Karpas-422 (cell line): ENCODE measurements around the gene MAMDC2. TPM values are rescaled to one million over a fixed set of nuclear protein-coding genes. Genes with fewer than 3 reads are reported as not detected.

Source experiments
- DNase-seq: peaks from one replicate; pipeline ENCODE4 v3.0.0-alpha.2; 2015
- H2AFZ ChIP-seq: fragments of 200-600 bp; sonication (generic); 2 replicates; pipeline ENCODE4 v1.6.1; 2014; ENCODE audit warnings: antibody characterized with exemption, low read length, mixed read lengths
- H3K27ac ChIP-seq: fragments of 200-600 bp; sonication (generic); 2 replicates; pipeline ENCODE4 v1.5.1; 2014; ENCODE audit warnings: mild to moderate bottlenecking, low read length, moderate library complexity
- H3K27me3 ChIP-seq: fragments of 200-600 bp; sonication (generic); 2 replicates; pipeline ENCODE4 v1.6.1; 2014; ENCODE audit warnings: low read length, mixed read lengths
- H3K36me3 ChIP-seq: fragments of 200-600 bp; sonication (generic); 2 replicates; pipeline ENCODE4 v1.6.1; 2014; ENCODE audit warnings: low read length, mixed read lengths; ENCODE audit not compliant: insufficient read depth
- H3K4me1 ChIP-seq: fragments of 200-600 bp; sonication (generic); 2 replicates; pipeline ENCODE4 v1.6.1; 2014; ENCODE audit warnings: mild to moderate bottlenecking, low read length, mixed read lengths
- H3K4me2 ChIP-seq: fragments of 200-600 bp; sonication (generic); 2 replicates; pipeline ENCODE4 v1.6.1; 2014; ENCODE audit warnings: low read length, low read depth, mild to moderate bottlenecking; ENCODE audit not compliant: poor library complexity, severe bottlenecking
- H3K4me3 ChIP-seq: fragments of 200-600 bp; sonication (generic); 2 replicates; pipeline ENCODE4 v1.5.1; 2014; ENCODE audit warnings: mild to moderate bottlenecking, antibody characterized with exemption, low read length, mixed read lengths
- H3K79me2 ChIP-seq: fragments of 200-600 bp; sonication (generic); 2 replicates; pipeline ENCODE4 v1.6.1; 2014; ENCODE audit warnings: mild to moderate bottlenecking, low read length, mixed read lengths
- H3K9ac ChIP-seq: fragments of 200-600 bp; sonication (generic); 2 replicates; pipeline ENCODE4 v1.6.0; 2014; ENCODE audit warnings: low read length
- H3K9me2 ChIP-seq: fragments of 200-600 bp; sonication (generic), shearing (Covaris generic); replicated peaks from 2 replicates; pipeline ENCODE4 v1.6.0; 2014; ENCODE audit warnings: mild to moderate bottlenecking, low read length, moderate library complexity; ENCODE audit not compliant: insufficient read depth
- H3K9me3 ChIP-seq: fragments of 300-700, 200-600 bp; sonication (generic); 2 replicates; pipeline ENCODE4 v1.6.1; 2014; ENCODE audit warnings: low read length, mixed read lengths
- H4K20me1 ChIP-seq: fragments of 200-600 bp; sonication (generic); 2 replicates; pipeline ENCODE4 v1.6.1; 2014; ENCODE audit warnings: mild to moderate bottlenecking, antibody characterized with exemption, low read length, low read depth; ENCODE audit not compliant: insufficient read depth
- total RNA-seq: library from RNA; depleted of rRNA; stranded (reverse); fragments of >200 nt; shearing (Covaris generic); gene quantifications from 2 replicates; pipeline ENCODE4 v1.2.3, GENCODE V29; 2014; ENCODE audit warnings: low replicate concordance

MAMDC2 gene
- total RNA-seq, 1 experiment from 2014 or later: not detected

DNA sequence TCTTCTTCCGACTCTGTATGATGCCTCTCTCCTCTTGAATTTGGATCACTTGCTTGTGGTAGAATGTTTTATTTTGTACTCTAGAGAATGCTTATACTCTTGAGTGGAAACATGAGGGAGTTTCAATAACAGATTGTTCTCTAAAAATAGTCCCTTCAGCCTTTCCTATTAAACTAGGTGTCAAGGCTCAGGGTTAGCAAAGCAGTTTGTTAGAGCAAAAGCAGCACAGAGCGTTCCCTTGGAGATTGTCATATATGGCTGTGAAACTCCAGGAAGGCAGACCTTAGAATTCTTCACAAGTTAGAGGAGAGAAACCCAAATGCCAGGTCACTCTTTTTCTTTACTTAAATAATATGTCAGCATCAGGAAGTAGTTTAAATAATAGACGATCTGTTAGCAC lies 33.0 kb downstream of the MAMDC2 start:
- Histone ChIP-seq H3K9ac (no peak overlapping the region), H3K27me3 (no peaks in the 10 kb centered on the region), H3K9me2 (no peaks in the 10 kb centered on the region), H3K9me3 (no peaks in the 10 kb centered on the region), H2AFZ (no peak overlapping the region), H3K79me2 (no peaks in the 10 kb centered on the region), H3K4me3 (no peak overlapping the region), H3K36me3 (no peaks in the 10 kb centered on the region), H3K27ac (no peak overlapping the region), H3K4me2 (no peak overlapping the region), H4K20me1 (no peaks in the 10 kb centered on the region), H3K4me1 (no peaks in the 10 kb centered on the region)
- DNase-seq: no peak

DNA sequence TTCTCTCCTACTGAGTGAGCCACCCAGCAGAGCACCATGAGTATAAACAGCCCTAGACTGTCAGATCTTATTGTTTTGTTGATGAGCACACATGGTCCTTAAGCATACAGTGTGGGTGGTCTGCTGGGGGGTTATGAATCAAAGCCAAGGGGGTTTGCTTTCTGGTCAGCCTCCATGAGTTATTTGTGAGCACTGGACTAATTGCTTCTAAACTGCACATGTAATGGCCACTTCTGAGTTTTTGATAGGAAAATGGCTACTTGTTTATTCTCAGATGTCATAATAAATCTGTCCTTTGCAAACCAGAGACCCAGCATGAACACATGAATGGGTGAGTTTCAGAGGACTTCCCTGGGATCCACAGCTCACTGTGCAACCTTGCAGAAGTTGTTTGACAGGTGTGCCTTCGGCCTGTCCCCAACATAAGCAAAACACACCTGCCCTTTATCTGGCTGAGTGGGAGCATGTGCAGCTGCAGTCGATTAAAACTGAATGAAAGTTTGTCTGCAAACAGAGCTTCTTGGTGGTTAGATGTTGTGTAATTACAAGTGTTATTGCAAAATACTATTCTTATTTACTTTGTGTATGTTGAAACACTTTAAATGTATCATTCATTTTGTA lies 35.9 kb downstream of the MAMDC2 start:
- H2AFZ ChIP-seq: no peak overlapping the region
- no peak for DNase-seq
- H3K9me3 ChIP-seq: no peaks in the 10 kb centered on the region
- no peak overlapping the region for H3K9ac ChIP-seq
- H3K4me2 ChIP-seq: no peak overlapping the region
- no peaks in the 10 kb centered on the region for H3K9me2 ChIP-seq
- no peak overlapping the region for H3K27ac ChIP-seq
- no peak overlapping the region for H3K4me3 ChIP-seq
- no peaks in the 10 kb centered on the region for H4K20me1 ChIP-seq
- H3K36me3 ChIP-seq: no peaks in the 10 kb centered on the region
- H3K27me3 ChIP-seq: no peaks in the 10 kb centered on the region
- H3K79me2 ChIP-seq: no peaks in the 10 kb centered on the region
- no peaks in the 10 kb centered on the region for H3K4me1 ChIP-seq

DNA sequence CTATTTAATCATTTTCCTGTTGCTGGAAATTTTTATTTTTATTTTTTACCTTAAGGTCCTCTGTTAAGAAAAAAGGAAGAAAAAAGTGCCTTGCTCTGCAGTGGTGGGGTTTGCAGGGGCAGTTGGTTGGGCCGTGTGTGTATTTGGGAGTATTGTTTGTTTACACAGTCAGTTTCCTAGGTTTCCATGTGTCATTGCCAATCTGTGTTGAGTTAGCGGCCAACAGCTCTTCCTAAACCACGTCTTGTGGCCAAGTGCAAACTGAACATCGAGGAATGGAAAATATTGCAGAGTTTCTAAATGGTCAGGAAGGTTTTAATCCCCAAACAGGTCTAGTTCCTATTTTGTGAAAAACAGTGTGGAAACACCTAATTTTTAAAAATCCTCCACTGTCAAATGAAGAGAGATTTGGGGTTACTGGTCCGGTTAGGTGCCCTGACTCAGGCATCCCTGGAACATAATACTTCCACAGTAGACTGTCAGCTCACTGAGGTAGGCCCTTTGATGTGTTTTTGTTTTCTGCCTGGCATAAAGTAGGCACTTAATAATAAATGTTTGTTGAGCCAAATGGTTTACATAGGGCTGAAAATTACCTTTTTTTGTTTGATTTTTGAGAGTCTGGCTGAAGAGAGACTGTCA lies 37.0 kb downstream of the MAMDC2 start:
- H3K4me3 ChIP-seq: no peak overlapping the region
- H3K4me1 ChIP-seq: no peaks in the 10 kb centered on the region
- no peak overlapping the region for H3K9ac ChIP-seq
- H3K79me2 ChIP-seq: no peaks in the 10 kb centered on the region
- H3K36me3 ChIP-seq: no peaks in the 10 kb centered on the region
- H3K9me3 ChIP-seq: no peaks in the 10 kb centered on the region
- DNase-seq: peak; percentile 23
- H3K9me2 ChIP-seq: no peaks in the 10 kb centered on the region
- no peak overlapping the region for H3K4me2 ChIP-seq
- no peaks in the 10 kb centered on the region for H3K27me3 ChIP-seq
- H4K20me1 ChIP-seq: no peaks in the 10 kb centered on the region
- H2AFZ ChIP-seq: no peak overlapping the region
- no peak overlapping the region for H3K27ac ChIP-seq

DNA sequence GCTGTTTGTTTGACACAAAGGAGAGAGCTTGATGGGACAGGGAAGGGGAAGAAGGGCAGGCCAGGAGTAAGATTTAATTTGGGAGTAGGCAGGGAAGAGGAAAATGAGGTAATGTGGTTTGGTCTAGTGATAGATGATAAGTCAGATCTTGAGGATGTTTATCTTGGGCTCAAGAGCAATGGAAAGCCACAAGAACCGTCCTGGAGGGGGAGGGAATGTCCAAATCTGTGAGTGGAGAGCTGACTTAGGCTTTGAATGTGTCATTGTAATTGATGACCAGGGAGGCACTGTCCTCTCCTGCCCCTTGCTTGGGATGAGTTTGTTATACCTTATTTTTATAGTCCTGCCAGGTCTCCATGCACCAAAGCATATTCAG lies 37.5 kb downstream of the MAMDC2 start:
- Histone ChIP-seq H3K4me2 (no peak overlapping the region), H3K79me2 (no peaks in the 10 kb centered on the region), H4K20me1 (no peaks in the 10 kb centered on the region), H3K4me1 (no peaks in the 10 kb centered on the region), H3K27me3 (no peaks in the 10 kb centered on the region), H3K4me3 (no peak overlapping the region), H3K27ac (no peak overlapping the region), H3K9ac (no peak overlapping the region), H2AFZ (no peak overlapping the region), H3K36me3 (no peaks in the 10 kb centered on the region), H3K9me2 (no peaks in the 10 kb centered on the region), H3K9me3 (no peaks in the 10 kb centered on the region)
- DNase-seq: peak; percentile 27

DNA sequence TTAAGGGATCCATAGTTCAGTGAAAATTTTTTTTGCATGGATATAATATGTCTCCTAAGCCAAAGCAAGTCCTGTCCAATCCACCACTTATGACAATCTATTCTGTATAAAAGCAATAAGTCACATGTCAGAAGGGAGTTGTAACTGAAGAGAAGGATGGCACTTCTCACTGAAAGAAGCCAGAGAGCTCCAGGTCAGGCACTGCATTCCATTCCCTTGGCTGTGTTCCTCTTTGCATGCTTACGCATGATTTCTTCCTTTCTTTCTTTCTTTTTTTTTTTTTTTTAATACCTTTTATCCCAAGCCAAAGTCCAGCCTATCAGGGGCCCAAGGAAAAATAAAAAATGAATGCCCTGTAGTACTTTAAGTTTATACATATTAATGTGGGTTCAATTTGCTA lies 39.8 kb downstream of the MAMDC2 start:
- no peak for DNase-seq
- Histone ChIP-seq H3K4me1 (no peaks in the 10 kb centered on the region), H3K36me3 (no peaks in the 10 kb centered on the region), H3K4me3 (no peak overlapping the region), H3K27me3 (no peaks in the 10 kb centered on the region), H3K9ac (no peak overlapping the region), H3K9me2 (no peaks in the 10 kb centered on the region), H3K79me2 (no peaks in the 10 kb centered on the region), H4K20me1 (no peaks in the 10 kb centered on the region), H3K4me2 (no peak overlapping the region), H3K27ac (no peak overlapping the region), H2AFZ (no peak overlapping the region), H3K9me3 (no peaks in the 10 kb centered on the region)

DNA sequence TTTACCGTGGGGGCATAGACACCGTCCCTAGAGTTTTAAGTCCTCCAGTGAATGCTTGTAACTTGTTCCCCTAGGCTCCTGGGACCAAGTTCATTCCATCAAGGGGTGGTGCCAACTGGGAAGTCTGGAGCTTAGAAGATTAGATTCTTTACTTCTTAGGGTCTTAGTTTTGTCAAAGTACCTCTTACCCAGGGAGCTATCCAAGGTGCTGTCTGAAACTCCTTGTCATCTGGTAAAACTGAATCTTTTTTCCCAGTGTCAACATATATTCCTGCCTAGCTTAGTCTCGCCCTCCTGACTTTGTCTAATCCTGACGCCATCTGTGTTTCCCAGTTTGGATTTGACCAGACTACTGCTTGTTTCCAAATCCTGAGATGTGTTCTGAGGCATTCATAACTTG lies 41.6 kb downstream of the MAMDC2 start:
- DNase-seq: no peak
- no peak overlapping the region for H3K9ac ChIP-seq
- H3K27me3 ChIP-seq: no peaks in the 10 kb centered on the region
- H3K79me2 ChIP-seq: no peaks in the 10 kb centered on the region
- no peaks in the 10 kb centered on the region for H3K9me3 ChIP-seq
- no peak overlapping the region for H3K4me3 ChIP-seq
- H3K36me3 ChIP-seq: no peaks in the 10 kb centered on the region
- no peak overlapping the region for H2AFZ ChIP-seq
- no peaks in the 10 kb centered on the region for H4K20me1 ChIP-seq
- no peaks in the 10 kb centered on the region for H3K4me1 ChIP-seq
- H3K4me2 ChIP-seq: no peak overlapping the region
- H3K27ac ChIP-seq: no peak overlapping the region
- H3K9me2 ChIP-seq: no peaks in the 10 kb centered on the region

DNA sequence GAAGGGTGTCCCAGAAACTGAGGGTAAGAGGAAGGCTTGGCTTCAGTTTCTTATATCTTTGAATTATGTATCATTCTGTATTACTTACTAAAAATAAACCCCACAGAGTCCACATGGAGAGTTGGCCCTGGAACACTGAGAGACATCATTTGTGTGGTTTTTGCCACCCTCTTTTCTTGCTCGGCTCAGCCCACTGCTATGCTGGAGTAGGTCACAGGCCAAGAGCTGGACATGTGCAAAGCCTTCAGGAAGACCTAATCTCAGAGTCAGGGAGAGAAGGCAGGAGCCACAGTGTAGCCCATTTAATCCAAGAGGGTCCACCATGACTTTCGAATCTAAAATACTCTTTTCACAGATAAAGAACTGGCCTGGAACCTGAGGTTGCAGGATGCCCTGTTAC lies 47.5 kb downstream of the MAMDC2 start:
- H4K20me1 ChIP-seq: no peaks in the 10 kb centered on the region
- no peaks in the 10 kb centered on the region for H3K4me1 ChIP-seq
- no peak overlapping the region for H2AFZ ChIP-seq
- H3K79me2 ChIP-seq: no peaks in the 10 kb centered on the region
- no peak overlapping the region for H3K9ac ChIP-seq
- no peaks in the 10 kb centered on the region for H3K36me3 ChIP-seq
- no peak for DNase-seq
- no peaks in the 10 kb centered on the region for H3K27me3 ChIP-seq
- no peak overlapping the region for H3K27ac ChIP-seq
- H3K9me3 ChIP-seq: no peaks in the 10 kb centered on the region
- H3K4me3 ChIP-seq: no peak overlapping the region
- no peaks in the 10 kb centered on the region for H3K9me2 ChIP-seq
- H3K4me2 ChIP-seq: no peak overlapping the region

DNA sequence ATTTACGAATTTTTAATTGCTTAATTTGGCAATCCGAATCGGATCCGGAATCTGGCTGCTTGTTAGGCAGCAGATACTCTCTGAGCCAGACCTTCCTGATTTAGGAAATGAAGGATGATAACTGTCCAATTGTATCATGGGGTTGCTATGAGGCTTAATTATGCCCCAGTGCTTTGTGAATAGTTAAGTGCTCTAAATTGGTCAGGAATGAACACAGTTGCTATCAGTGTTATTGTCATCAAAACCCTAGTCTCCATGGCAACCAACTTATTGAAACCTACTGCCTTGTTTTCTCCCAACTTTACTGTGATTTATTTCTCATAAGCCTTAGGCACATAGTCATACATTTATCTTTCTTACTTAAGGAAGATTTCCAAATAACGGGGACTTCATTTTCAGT lies 47.9 kb downstream of the MAMDC2 start:
- Histone ChIP-seq H3K9ac (no peak overlapping the region), H3K36me3 (no peaks in the 10 kb centered on the region), H3K27me3 (no peaks in the 10 kb centered on the region), H3K27ac (no peak overlapping the region), H3K4me3 (no peak overlapping the region), H3K4me2 (no peak overlapping the region), H2AFZ (no peak overlapping the region), H4K20me1 (no peaks in the 10 kb centered on the region), H3K4me1 (no peaks in the 10 kb centered on the region), H3K9me2 (no peaks in the 10 kb centered on the region), H3K79me2 (no peaks in the 10 kb centered on the region), H3K9me3 (no peaks in the 10 kb centered on the region)
- DNase-seq: no peak
